Measurements from ENCODE around the gene LIN54. TPM values are rescaled to one million over a fixed set of nuclear protein-coding genes. Genes with fewer than 3 reads are reported as not detected.

The LIN54 gene
- total and polyA plus RNA-seq, 2 of the 13 experiments (the other 11 are each of a cell fraction or from before 2014, with no cell fraction given), result 25.2 to 32.9 TPM

DNA sequence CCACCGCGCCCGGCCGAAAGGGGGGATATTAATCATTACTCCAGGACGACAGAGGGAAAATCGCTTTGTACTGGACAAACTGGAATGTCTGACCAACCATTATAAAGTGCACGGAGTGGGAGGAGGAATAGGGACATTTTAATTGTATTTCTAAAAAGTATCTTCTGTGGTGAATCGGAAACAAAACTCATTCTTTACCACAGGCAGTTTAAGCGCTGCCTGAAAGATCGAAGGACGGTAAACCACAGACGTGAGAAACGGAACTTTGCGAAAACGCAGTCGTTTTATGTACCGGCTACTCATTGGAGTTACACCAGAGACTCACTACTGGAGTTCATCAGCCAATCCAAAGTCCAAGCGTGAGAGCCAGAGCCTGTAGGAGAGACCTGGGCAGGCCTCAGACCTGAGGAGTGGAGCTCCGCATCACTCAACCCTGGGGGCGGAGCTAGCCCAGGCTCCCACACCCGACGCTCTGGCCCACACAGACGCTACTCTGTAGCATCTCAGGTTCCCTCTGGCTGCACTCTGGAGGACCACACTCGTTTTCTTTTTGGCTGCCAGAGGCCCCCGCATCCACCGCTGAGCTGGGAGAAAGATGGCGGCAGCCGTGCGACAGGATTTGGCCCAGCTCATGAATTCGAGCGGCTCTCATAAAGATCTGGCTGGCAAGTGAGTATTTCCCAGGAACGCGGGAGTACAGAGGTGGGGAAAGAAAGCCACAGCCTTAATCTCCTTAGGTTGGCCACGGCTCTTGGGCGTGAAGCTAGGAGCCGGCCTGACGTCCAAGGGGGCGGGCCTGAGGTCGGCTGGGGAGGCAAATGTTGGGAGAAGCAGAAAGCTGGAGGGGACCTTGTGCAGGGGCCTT, 24.2 kb upstream of the LIN54 start, which contains the start of gene COPS4 (continued):
- TF ChIP-seq ZNF451 (CRISPR knock-in tag; IDR thresholded peaks at IDR 0.05), result 0 out of 2 replicates have a peak, but pooled peaks have one; percentile 44
- TF ChIP-seq ZNF251 (CRISPR knock-in tag; IDR thresholded peaks at IDR 0.05), result 0 out of 2 replicates have a peak, but pooled peaks have one; percentile 76
- peak; percentile 85; the same call in 1 of the 2 replicates for TF ChIP-seq ZSCAN30 (CRISPR knock-in tag; IDR thresholded peaks at IDR 0.05)
- peak; percentile 98 for TF ChIP-seq SPEN (CRISPR knock-in tag; IDR thresholded peaks at IDR 0.05; ENCODE audit: low read depth)
- TF ChIP-seq, protein P1, sequence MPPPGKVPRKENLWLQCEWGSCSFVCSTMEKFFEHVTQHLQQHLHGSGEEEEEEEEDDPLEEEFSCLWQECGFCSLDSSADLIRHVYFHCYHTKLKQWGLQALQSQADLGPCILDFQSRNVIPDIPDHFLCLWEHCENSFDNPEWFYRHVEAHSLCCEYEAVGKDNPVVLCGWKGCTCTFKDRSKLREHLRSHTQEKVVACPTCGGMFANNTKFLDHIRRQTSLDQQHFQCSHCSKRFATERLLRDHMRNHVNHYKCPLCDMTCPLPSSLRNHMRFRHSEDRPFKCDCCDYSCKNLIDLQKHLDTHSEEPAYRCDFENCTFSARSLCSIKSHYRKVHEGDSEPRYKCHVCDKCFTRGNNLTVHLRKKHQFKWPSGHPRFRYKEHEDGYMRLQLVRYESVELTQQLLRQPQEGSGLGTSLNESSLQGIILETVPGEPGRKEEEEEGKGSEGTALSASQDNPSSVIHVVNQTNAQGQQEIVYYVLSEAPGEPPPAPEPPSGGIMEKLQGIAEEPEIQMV (CRISPR knock-in tag; IDR thresholded peaks at IDR 0.05; ENCODE audit: low read depth), result peak; percentile 77; the same call in 1 of the 2 replicates
- TF ChIP-seq PITX1 (CRISPR knock-in tag; IDR thresholded peaks at IDR 0.05), result peak; percentile 68
- peak; percentile 86 for TF ChIP-seq POLR2G (IDR thresholded peaks at IDR 0.05; ENCODE audit: low read depth, low read length)
- TF ChIP-seq, protein P2, sequence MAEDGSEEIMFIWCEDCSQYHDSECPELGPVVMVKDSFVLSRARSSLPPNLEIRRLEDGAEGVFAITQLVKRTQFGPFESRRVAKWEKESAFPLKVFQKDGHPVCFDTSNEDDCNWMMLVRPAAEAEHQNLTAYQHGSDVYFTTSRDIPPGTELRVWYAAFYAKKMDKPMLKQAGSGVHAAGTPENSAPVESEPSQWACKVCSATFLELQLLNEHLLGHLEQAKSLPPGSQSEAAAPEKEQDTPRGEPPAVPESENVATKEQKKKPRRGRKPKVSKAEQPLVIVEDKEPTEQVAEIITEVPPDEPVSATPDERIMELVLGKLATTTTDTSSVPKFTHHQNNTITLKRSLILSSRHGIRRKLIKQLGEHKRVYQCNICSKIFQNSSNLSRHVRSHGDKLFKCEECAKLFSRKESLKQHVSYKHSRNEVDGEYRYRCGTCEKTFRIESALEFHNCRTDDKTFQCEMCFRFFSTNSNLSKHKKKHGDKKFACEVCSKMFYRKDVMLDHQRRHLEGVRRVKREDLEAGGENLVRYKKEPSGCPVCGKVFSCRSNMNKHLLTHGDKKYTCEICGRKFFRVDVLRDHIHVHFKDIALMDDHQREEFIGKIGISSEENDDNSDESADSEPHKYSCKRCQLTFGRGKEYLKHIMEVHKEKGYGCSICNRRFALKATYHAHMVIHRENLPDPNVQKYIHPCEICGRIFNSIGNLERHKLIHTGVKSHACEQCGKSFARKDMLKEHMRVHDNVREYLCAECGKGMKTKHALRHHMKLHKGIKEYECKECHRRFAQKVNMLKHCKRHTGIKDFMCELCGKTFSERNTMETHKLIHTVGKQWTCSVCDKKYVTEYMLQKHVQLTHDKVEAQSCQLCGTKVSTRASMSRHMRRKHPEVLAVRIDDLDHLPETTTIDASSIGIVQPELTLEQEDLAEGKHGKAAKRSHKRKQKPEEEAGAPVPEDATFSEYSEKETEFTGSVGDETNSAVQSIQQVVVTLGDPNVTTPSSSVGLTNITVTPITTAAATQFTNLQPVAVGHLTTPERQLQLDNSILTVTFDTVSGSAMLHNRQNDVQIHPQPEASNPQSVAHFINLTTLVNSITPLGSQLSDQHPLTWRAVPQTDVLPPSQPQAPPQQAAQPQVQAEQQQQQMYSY (CRISPR knock-in tag; IDR thresholded peaks at IDR 0.05), result peak; percentile 8; the same call in 1 of the 2 replicates
- TF ChIP-seq YEATS4 (CRISPR knock-in tag; IDR thresholded peaks at IDR 0.05; ENCODE audit: borderline replicate concordance), result peak; percentile 91
- peak; percentile 81; the same call in 1 of the 2 replicates for TF ChIP-seq CBFB (CRISPR knock-in tag; IDR thresholded peaks at IDR 0.05)
- TF ChIP-seq ZNF180 (CRISPR knock-in tag; IDR thresholded peaks at IDR 0.05; ENCODE audit: borderline replicate concordance, low read depth), result no peak
- TF ChIP-seq ZNF572 (CRISPR knock-in tag; IDR thresholded peaks at IDR 0.05), result peak; percentile 71; the same call in 1 of the 2 replicates
- TF ChIP-seq, protein P3, sequence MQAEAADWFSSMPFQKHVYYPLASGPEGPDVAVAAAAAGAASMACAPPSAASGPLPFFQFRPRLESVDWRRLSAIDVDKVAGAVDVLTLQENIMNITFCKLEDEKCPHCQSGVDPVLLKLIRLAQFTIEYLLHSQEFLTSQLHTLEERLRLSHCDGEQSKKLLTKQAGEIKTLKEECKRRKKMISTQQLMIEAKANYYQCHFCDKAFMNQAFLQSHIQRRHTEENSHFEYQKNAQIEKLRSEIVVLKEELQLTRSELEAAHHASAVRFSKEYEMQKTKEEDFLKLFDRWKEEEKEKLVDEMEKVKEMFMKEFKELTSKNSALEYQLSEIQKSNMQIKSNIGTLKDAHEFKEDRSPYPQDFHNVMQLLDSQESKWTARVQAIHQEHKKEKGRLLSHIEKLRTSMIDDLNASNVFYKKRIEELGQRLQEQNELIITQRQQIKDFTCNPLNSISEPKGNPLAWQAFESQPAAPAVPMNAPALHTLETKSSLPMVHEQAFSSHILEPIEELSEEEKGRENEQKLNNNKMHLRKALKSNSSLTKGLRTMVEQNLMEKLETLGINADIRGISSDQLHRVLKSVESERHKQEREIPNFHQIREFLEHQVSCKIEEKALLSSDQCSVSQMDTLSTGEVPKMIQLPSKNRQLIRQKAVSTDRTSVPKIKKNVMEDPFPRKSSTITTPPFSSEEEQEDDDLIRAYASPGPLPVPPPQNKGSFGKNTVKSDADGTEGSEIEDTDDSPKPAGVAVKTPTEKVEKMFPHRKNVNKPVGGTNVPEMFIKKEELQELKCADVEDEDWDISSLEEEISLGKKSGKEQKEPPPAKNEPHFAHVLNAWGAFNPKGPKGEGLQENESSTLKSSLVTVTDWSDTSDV (CRISPR knock-in tag; IDR thresholded peaks at IDR 0.05), result no peak
- TF ChIP-seq NCOR1 (IDR thresholded peaks at IDR 0.05; ENCODE audit: borderline replicate concordance, low read length), result peak; percentile 99
